MM.1S (cell line): ENCODE data around the gene CHPF.

ENCODE experiments used
- EZH2phosphoT487 ChIP-seq: fragments of 300-600 bp; sonication (generic); IDR thresholded peaks from 2 replicates; pipeline ENCODE4 v1.6.1; 2018; ENCODE audit warnings: antibody characterized with exemption, low read length
- TF ChIP-seq, protein P1 (sequence below): fragments of 300-600 bp; sonication (generic); IDR thresholded peaks from 2 replicates; pipeline ENCODE4 v1.5.1; 2016; ENCODE audit warnings: antibody characterized with exemption, low read length, mixed read lengths

DNA sequence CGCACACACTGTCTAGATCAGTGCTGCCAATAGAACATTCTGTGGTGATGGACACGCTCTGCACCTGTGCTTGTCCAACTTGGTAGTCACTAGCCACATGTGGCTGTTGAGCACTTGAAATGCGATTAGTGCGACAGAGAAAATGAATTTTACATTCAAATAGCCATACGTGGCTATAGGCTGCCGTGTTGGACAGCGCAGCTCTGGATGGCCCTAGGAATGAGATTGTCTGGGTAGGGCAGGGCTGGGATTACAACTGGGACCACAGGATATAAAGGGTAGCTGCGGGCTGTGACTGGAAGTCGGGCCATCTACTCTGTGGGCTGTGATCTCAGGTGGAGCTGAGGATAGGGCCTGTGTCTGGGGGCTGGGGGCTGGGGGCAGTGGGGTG is 24.1 kb downstream of the CHPF start:
- TF ChIP-seq, protein P1, sequence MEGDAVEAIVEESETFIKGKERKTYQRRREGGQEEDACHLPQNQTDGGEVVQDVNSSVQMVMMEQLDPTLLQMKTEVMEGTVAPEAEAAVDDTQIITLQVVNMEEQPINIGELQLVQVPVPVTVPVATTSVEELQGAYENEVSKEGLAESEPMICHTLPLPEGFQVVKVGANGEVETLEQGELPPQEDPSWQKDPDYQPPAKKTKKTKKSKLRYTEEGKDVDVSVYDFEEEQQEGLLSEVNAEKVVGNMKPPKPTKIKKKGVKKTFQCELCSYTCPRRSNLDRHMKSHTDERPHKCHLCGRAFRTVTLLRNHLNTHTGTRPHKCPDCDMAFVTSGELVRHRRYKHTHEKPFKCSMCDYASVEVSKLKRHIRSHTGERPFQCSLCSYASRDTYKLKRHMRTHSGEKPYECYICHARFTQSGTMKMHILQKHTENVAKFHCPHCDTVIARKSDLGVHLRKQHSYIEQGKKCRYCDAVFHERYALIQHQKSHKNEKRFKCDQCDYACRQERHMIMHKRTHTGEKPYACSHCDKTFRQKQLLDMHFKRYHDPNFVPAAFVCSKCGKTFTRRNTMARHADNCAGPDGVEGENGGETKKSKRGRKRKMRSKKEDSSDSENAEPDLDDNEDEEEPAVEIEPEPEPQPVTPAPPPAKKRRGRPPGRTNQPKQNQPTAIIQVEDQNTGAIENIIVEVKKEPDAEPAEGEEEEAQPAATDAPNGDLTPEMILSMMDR = no peak
- no peak for TF ChIP-seq EZH2phosphoT487
